B cell (primary cell): Measurements from ENCODE around the gene CATSPER1. TPM values are rescaled to one million over a fixed set of nuclear protein-coding genes. Genes with fewer than 3 reads are reported as not detected.

Experiments used
- ATAC-seq: fragments of 200-7000 bp; cut with Tn5 transposase; one replicate; pipeline ENCODE4 v1.10.0; 2021; ENCODE audit warnings: low read depth, mild to moderate bottlenecking, moderate number of reproducible peaks, moderate library complexity
- CTCF ChIA-PET: fragments of 350-600 bp; sonication (Branson Sonifier 250); formaldehyde crosslinking; loops from one replicate; lab custom pipeline; 2021; ENCODE audit warnings: antibody characterized with exemption, inconsistent platforms; lab: Charles Lee
- POLR2A ChIA-PET: fragments of 350-600 bp; sonication (Branson Sonifier 250); formaldehyde crosslinking; loops from one replicate; lab custom pipeline; 2021; ENCODE audit warnings: antibody characterized with exemption; lab: Charles Lee
- DNase-seq: peaks from one replicate; pipeline ENCODE4 v3.0.0; 2013
- H2AFZ ChIP-seq: 2 replicates; pipeline ENCODE4 v1.6.1; 2012; ENCODE audit warnings: mild to moderate bottlenecking, low read depth, low read length; ENCODE audit not compliant: insufficient read depth, poor library complexity, severe bottlenecking
- H3K27ac ChIP-seq, 2 donors: 1 replicate in 1 of 2; 2 replicates in 1 of 2; pipeline ENCODE4 v1.5.1; 2012 to 2013; ENCODE audit warnings: low read length in 2 of 2, mild to moderate bottlenecking in 2 of 2, moderate library complexity in 1 of 2
- H3K27me3 ChIP-seq, 4 experiments: fragments of 200-600 bp in 1 of 4; sonication (generic) in 1 of 4; replicated peaks in 1 of 4; 1 replicate in 2 of 4; 2 replicates in 2 of 4; pipeline versions ENCODE4 v1.6.1 to v1.7.0; 2013 to 2016; ENCODE audit warnings: low read length in 3 of 4, mild to moderate bottlenecking in 2 of 4, mixed read lengths in 1 of 4, moderate library complexity in 1 of 4; ENCODE audit not compliant: insufficient read depth in 4 of 4, control insufficient read depth in 3 of 4; ENCODE audit errors: control extremely low read depth in 1 of 4
- H3K36me3 ChIP-seq, 2 experiments: replicated peaks in 1 of 2; 1 replicate in 1 of 2; 2 replicates in 1 of 2; pipeline versions ENCODE4 v1.6.1 to v1.7.1; 2013; ENCODE audit warnings: low read length in 1 of 2; ENCODE audit not compliant: insufficient read depth in 2 of 2, control insufficient read depth in 1 of 2; ENCODE audit errors: control extremely low read depth in 1 of 2, extremely low read depth in 1 of 2
- H3K4me1 ChIP-seq, 2 donors: fragments of 200-600 bp in 1 of 2; sonication (generic) in 1 of 2; 1 replicate in 1 of 2; 2 replicates in 1 of 2; pipeline versions ENCODE4 v1.5.1 to v1.6.1; 2013 to 2017; ENCODE audit warnings: low read length in 2 of 2; ENCODE audit not compliant: control insufficient read depth in 2 of 2, insufficient read depth in 2 of 2
- H3K4me2 ChIP-seq: replicated peaks from 2 replicates; pipeline ENCODE3; 2012; ENCODE audit warnings: mild to moderate bottlenecking, low read depth, low read length; ENCODE audit not compliant: poor library complexity, severe bottlenecking
- H3K4me3 ChIP-seq, 5 experiments: fragments of 200-600 bp in 1 of 5; sonication (generic) in 1 of 5; 1 replicate in 3 of 5; 2 replicates in 2 of 5; pipeline versions ENCODE4 v1.5.1 to v1.7.0; 2011 to 2016; ENCODE audit warnings: low read length in 4 of 5, mild to moderate bottlenecking in 4 of 5, low read depth in 2 of 5, control low read depth in 1 of 5, moderate library complexity in 1 of 5; ENCODE audit not compliant: insufficient read depth in 1 of 5; ENCODE audit errors: control extremely low read depth in 1 of 5, extremely low read depth in 1 of 5
- H3K79me2 ChIP-seq: fragments of 200-600 bp; sonication (generic); one replicate; pipeline ENCODE4 v1.6.0; 2016; ENCODE audit warnings: low read length; ENCODE audit not compliant: control insufficient read depth, insufficient read depth
- H3K9ac ChIP-seq: fragments of 200-600 bp; sonication (generic); 2 replicates; pipeline ENCODE4 v1.6.1; 2017; ENCODE audit warnings: mild to moderate bottlenecking, low read length, moderate library complexity
- H3K9me3 ChIP-seq, 3 donors: one replicate each; pipeline versions ENCODE4 v1.6.1 to v1.7.1; 2013; ENCODE audit warnings: low read length in 2 of 3; ENCODE audit not compliant: control insufficient read depth in 2 of 3, insufficient read depth in 1 of 3; ENCODE audit errors: control extremely low read depth in 1 of 3
- H4K20me1 ChIP-seq: 2 replicates; pipeline ENCODE4 v1.6.0; 2012; ENCODE audit warnings: mild to moderate bottlenecking, low read length; ENCODE audit not compliant: insufficient read depth, control insufficient read depth, poor library complexity, severe bottlenecking
- H3K27ac Mint-ChIP-seq: one replicate; pipeline ENCODE4 v1.8.0; 2021; ENCODE audit warnings: mixed read lengths
- H3K27me3 Mint-ChIP-seq: one replicate; pipeline ENCODE4 v1.8.0; 2021; ENCODE audit warnings: mixed read lengths
- H3K4me1 Mint-ChIP-seq: one replicate; pipeline ENCODE4 v1.8.0; 2021; ENCODE audit warnings: mixed read lengths
- H3K4me3 Mint-ChIP-seq: one replicate; pipeline ENCODE4 v1.8.0; 2021; ENCODE audit warnings: mixed read lengths
- H3K9me3 Mint-ChIP-seq: one replicate; pipeline ENCODE4 v1.8.0; 2022; ENCODE audit warnings: mixed read lengths; ENCODE audit not compliant: insufficient read depth
- CTCF ChIP-seq: fragments of 200-600 bp; IDR thresholded peaks from one replicate; pipeline ENCODE4 v1.8.0; 2022; ENCODE audit warnings: antibody characterized with exemption, mild to moderate bottlenecking
- EZH2 ChIP-seq: IDR thresholded peaks from 2 replicates; pipeline ENCODE4 v1.6.1; 2012; ENCODE audit warnings: borderline replicate concordance, low read depth, mild to moderate bottlenecking, moderate library complexity, low read length; ENCODE audit not compliant: insufficient read depth, poor library complexity, severe bottlenecking
- WGBS: methylation state at CpG from one replicate; pipeline ENCODE4 v1.1.5; 2013; ENCODE audit warnings: missing lambda C conversion rate; ENCODE audit not compliant: insufficient coverage; 5-methylcytosine and 5-hydroxymethylcytosine counted together
- intact Hi-C: fragments of 100-400 bp; cut with micrococcal nuclease; formaldehyde crosslinking; loops from one replicate; pipeline ENCODE4 v1.10.0; 2022
- polyA plus RNA-seq: library from polyadenylated mRNA; depleted of rRNA; stranded (reverse); fragments of >200 nt; gene quantifications from 2 replicates; pipeline ENCODE4 v1.2.3, GENCODE V29; 2012
- total RNA-seq, 2 donors: library from RNA; stranded (reverse); fragments of 120-200 nt in 1 of 2; gene quantifications; 1 replicate in 1 of 2; 2 replicates in 1 of 2; pipeline versions ENCODE4 v1.2.3 to v1.2.4, GENCODE V29; 2013 to 2022

Gene CATSPER1
- total and polyA plus RNA-seq, 2 donors (not counting 1 experiment from before 2014, with no cell fraction given), result not detected

GRCh38 chr11:66037327-66037726, 11.0 kb upstream of the CATSPER1 start:
- H3K4me3 ChIP-seq, result no peak overlapping the region
- no peaks in the 10 kb centered on the region for H3K4me1 ChIP-seq
- no peak overlapping the region for H3K9ac ChIP-seq
- WGBS, result 87% methylated on average over 3 of the region's 3 CpGs
- H3K79me2 ChIP-seq, result no peaks in the 10 kb centered on the region
- intact Hi-C loops, result no loop called here
- peaks cover 0 to 8% (median 0%) of the 10 kb centered on the region in 4 experiments for H3K27me3 ChIP-seq
- H3K27ac Mint-ChIP-seq, result no peak overlapping the region
- H3K4me2 ChIP-seq, result no peak overlapping the region
- H3K9me3 ChIP-seq, result peaks cover 0 to 10% (median 0%) of the 10 kb centered on the region in 3 donors
- peaks cover 12% of the 10 kb centered on the region for H3K27me3 Mint-ChIP-seq
- CTCF ChIA-PET, result no interaction called here
- H4K20me1 ChIP-seq, result no peaks in the 10 kb centered on the region
- no peak overlapping the region for H3K4me3 Mint-ChIP-seq
- DNase-seq (no peak), ATAC-seq (no peak)
- no peaks in the 10 kb centered on the region for H3K4me1 Mint-ChIP-seq
- H3K36me3 ChIP-seq, result no peaks in the 10 kb centered on the region
- no peak overlapping the region for H2AFZ ChIP-seq
- no peak for TF ChIP-seq CTCF
- TF ChIP-seq EZH2, result no peak
- no peaks in the 10 kb centered on the region for H3K9me3 Mint-ChIP-seq
- POLR2A ChIA-PET, result interaction anchor here (0.7 kb wide), 1 partner anchor 402 kb away, joined by 4 read pairs; no protein-coding TSS in a partner anchor
- H3K27ac ChIP-seq, result no peak overlapping the region

- H3K36me3 ChIP-seq, result no peaks in the 10 kb centered on the region
Measured at GRCh38 chr11:66036334-66036710, 10.0 kb upstream of the CATSPER1 start.

More at GRCh38 chr11:66036334-66036710, 10.0 kb upstream of the CATSPER1 start:
- ATAC-seq, result no peak
- Mint-ChIP-seq H3K4me3 (no peak overlapping the region), H3K27me3 (peaks cover 15% of the 10 kb centered on the region), H3K9me3 (no peaks in the 10 kb centered on the region), H3K4me1 (no peaks in the 10 kb centered on the region), H3K27ac (no peak overlapping the region)
- no peak overlapping the region for H3K27ac ChIP-seq
- intact Hi-C loops, result no loop called here
- WGBS, result 100% methylated on average over 4 of the region's 5 CpGs
- H3K27me3 ChIP-seq, result peaks cover 0 to 8% (median 2%) of the 10 kb centered on the region in 4 experiments
- H3K4me3 ChIP-seq, result no peak overlapping the region
- DNase-seq, result no peak
- H3K4me2 ChIP-seq, result no peak overlapping the region
- H3K4me1 ChIP-seq, result no peaks in the 10 kb centered on the region
- CTCF ChIA-PET, result interaction anchor here (2.2 kb wide), 1 partner anchor 8 kb away, joined by 12 read pairs; no protein-coding TSS in a partner anchor
- no peak overlapping the region for H3K9ac ChIP-seq
- TF ChIP-seq CTCF, result no peak
- no peaks in the 10 kb centered on the region for H3K79me2 ChIP-seq
- no peak overlapping the region for H2AFZ ChIP-seq
- POLR2A ChIA-PET, result no interaction called here
- H3K9me3 ChIP-seq, result peaks cover 0 to 10% (median 0%) of the 10 kb centered on the region in 3 donors
- no peaks in the 10 kb centered on the region for H4K20me1 ChIP-seq
